Spleen (tissue), 11 donors: ENCODE data around the gene PRKCZ. TPM values are rescaled to one million over a fixed set of nuclear protein-coding genes. Genes with fewer than 3 reads are reported as not detected.

ENCODE experiments used
- DNase-seq: peaks from one replicate; pipeline ENCODE4 v3.0.0-alpha.2; 2020
- H3K27ac ChIP-seq, 8 donors: fragments of 200-600 bp; sonication (generic) in 7 of 8; 1 replicate in 4 of 8; 2 replicates in 4 of 8; pipeline versions ENCODE4 v1.5.0 to v1.8.0; 2016 to 2021; ENCODE audit warnings: inconsistent platforms in 4 of 8, mild to moderate bottlenecking in 4 of 8, moderate library complexity in 1 of 8
- H3K27me3 ChIP-seq, 7 donors: fragments of 200-600 bp; sonication (generic) in 6 of 7; replicated peaks in 1 of 7; 1 replicate in 4 of 7; 2 replicates in 3 of 7; pipeline versions ENCODE4 v1.5.0 to v1.8.0; 2016 to 2021; ENCODE audit warnings: inconsistent platforms in 3 of 7, mild to moderate bottlenecking in 1 of 7
- H3K36me3 ChIP-seq, 6 donors: fragments of 200-600 bp; sonication (generic) in 5 of 6; 1 replicate in 4 of 6; 2 replicates in 2 of 6; pipeline versions ENCODE4 v1.5.0 to v1.8.0; 2016 to 2021; ENCODE audit warnings: inconsistent platforms in 2 of 6
- H3K4me1 ChIP-seq, 6 donors: fragments of 200-600 bp; sonication (generic) in 5 of 6; 1 replicate in 3 of 6; 2 replicates in 3 of 6; pipeline versions ENCODE4 v1.5.0 to v1.8.0; 2016 to 2021; ENCODE audit warnings: inconsistent platforms in 3 of 6
- H3K4me3 ChIP-seq, 8 donors: fragments of 200-600 bp; sonication (generic) in 7 of 8; 1 replicate in 4 of 8; 2 replicates in 4 of 8; pipeline versions ENCODE4 v1.5.0 to v1.8.0; 2016 to 2021; ENCODE audit warnings: inconsistent platforms in 4 of 8, mild to moderate bottlenecking in 4 of 8, moderate library complexity in 2 of 8
- H3K9me3 ChIP-seq, 8 donors: fragments of 200-600 bp; sonication (generic) in 7 of 8; 1 replicate in 4 of 8; 2 replicates in 4 of 8; pipeline versions ENCODE4 v1.5.0 to v1.8.0; 2016 to 2021; ENCODE audit warnings: inconsistent platforms in 4 of 8
- POLR2A ChIP-seq, 3 donors: fragments of 450-650 bp; IDR thresholded peaks; one replicate each; pipeline ENCODE4 v1.5.1; 2017; ENCODE audit warnings: antibody characterized with exemption in 3 of 3, mild to moderate bottlenecking in 1 of 3
- POLR2AphosphoS5 ChIP-seq, 3 donors: sonication (generic); formaldehyde crosslinking; IDR thresholded peaks; one replicate each; pipeline ENCODE4 v1.5.1; 2017; ENCODE audit warnings: antibody characterized with exemption in 3 of 3
- WGBS, 5 donors: extraction: QIAGEN DNeasy Blood & Tissue Kit in 3 of 5; methylation state at CpG; one replicate each; pipeline versions ENCODE4 v1.1.5 to v1.1.7; 2013 to 2018; 5-methylcytosine and 5-hydroxymethylcytosine counted together
- intact Hi-C: fragments of 100-400 bp; cut with DNase I; formaldehyde crosslinking; loops from one replicate; pipeline ENCODE4 v1.15.0; 2023; ENCODE audit warnings: low total_unique reads
- polyA plus RNA-seq, 3 donors: library from polyadenylated mRNA; stranded (reverse); fragments of 200-250 nt; gene quantifications; one replicate each; pipeline ENCODE4 v1.2.1, GENCODE V29; 2013
- total RNA-seq, 7 donors: library from RNA; depleted of rRNA in 3 of 7; stranded (reverse); fragments of >200 nt in 3 of 7; fragmentation: NEBNext Ultra II Directional in 4 of 7; extraction: Animal tissue kit (Norgen Biotek cat#: 25700) in 4 of 7; gene quantifications; one replicate each; pipeline versions ENCODE4 v1.1.0 to v1.2.1, GENCODE V29; 2016 to 2021
- TF ChIP-seq, protein P1 (sequence below), 11 experiments: fragments of 200-600 bp in 7 of 11; fragments of 450-650 bp in 4 of 11; sonication (generic) in 4 of 11; IDR thresholded peaks in 8 of 11; conservative IDR thresholded peaks in 3 of 11; 1 replicate in 7 of 11; 2 replicates in 4 of 11; pipeline versions ENCODE4 v1.4.0 to v1.8.0; 2016 to 2021; ENCODE audit warnings: antibody characterized with exemption in 11 of 11, inconsistent platforms in 4 of 11, mild to moderate bottlenecking in 1 of 11
- donor health status: healthy with polysubstance abuse.
- donor health status: DM: no; HTN: no; CAD: no; lungs with moderate emphysema.
- donor health status: DM: no; HTN: no; CAD: no.
- donor health status: Bipolar disorder and iron deficiency.
- donor health status: healthy.
- donor health status: DM: no; HTN: no; CAD: no.
- donor health status: DM: yes; HTN: yes; CAD: no.

The PRKCZ gene
- total and polyA plus RNA-seq, 10 donors: 17.6 to 61.8 (median 34.0) TPM

DNA sequence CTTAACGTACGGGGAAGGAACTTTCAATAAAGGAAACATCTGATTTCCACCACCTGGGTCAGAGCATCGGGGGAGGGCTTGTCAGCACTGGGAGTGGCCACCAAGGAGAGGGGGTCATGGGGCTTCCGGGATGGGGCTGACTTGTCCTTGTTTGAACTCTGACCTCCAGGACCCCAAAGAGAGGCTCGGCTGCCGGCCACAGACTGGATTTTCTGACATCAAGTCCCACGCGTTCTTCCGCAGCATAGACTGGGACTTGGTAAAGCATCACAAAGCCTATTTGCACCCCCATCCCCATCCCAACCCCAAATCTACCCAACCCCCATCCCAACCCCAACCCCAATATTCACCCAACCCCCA, 124.8 kb downstream of the PRKCZ start:
- no peaks in the 10 kb centered on the region for H3K9me3 ChIP-seq
- TF ChIP-seq, protein P1, sequence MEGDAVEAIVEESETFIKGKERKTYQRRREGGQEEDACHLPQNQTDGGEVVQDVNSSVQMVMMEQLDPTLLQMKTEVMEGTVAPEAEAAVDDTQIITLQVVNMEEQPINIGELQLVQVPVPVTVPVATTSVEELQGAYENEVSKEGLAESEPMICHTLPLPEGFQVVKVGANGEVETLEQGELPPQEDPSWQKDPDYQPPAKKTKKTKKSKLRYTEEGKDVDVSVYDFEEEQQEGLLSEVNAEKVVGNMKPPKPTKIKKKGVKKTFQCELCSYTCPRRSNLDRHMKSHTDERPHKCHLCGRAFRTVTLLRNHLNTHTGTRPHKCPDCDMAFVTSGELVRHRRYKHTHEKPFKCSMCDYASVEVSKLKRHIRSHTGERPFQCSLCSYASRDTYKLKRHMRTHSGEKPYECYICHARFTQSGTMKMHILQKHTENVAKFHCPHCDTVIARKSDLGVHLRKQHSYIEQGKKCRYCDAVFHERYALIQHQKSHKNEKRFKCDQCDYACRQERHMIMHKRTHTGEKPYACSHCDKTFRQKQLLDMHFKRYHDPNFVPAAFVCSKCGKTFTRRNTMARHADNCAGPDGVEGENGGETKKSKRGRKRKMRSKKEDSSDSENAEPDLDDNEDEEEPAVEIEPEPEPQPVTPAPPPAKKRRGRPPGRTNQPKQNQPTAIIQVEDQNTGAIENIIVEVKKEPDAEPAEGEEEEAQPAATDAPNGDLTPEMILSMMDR (IDR thresholded peaks at IDR 0.05 in 8 of 11, conservative IDR thresholded peaks at IDR 0.05 in 3 of 11): no peak
- no peak for TF ChIP-seq POLR2A (IDR thresholded peaks at IDR 0.05)
- TF ChIP-seq POLR2AphosphoS5 (IDR thresholded peaks at IDR 0.05): no peak
- H3K27me3 ChIP-seq: no peaks in the 10 kb centered on the region
- H3K27ac ChIP-seq: peak overlapping the region in 4 of 8 donors; percentile 9 to 61 (median 36)
- peak overlapping the region in 1 of 8 donors; percentile 43 for H3K4me3 ChIP-seq
- peaks cover 3 to 19% (median 13%) of the 10 kb centered on the region in 6 donors for H3K4me1 ChIP-seq
- H3K36me3 ChIP-seq: peaks cover 0 to 67% (median 19%) of the 10 kb centered on the region in 6 donors
- peak; percentile 55 for DNase-seq
- intact Hi-C loops: no loop called here
- 61 to 78% (median 75%) methylated on average over 9 of the region's 9 CpGs for WGBS, 5 donors

DNA sequence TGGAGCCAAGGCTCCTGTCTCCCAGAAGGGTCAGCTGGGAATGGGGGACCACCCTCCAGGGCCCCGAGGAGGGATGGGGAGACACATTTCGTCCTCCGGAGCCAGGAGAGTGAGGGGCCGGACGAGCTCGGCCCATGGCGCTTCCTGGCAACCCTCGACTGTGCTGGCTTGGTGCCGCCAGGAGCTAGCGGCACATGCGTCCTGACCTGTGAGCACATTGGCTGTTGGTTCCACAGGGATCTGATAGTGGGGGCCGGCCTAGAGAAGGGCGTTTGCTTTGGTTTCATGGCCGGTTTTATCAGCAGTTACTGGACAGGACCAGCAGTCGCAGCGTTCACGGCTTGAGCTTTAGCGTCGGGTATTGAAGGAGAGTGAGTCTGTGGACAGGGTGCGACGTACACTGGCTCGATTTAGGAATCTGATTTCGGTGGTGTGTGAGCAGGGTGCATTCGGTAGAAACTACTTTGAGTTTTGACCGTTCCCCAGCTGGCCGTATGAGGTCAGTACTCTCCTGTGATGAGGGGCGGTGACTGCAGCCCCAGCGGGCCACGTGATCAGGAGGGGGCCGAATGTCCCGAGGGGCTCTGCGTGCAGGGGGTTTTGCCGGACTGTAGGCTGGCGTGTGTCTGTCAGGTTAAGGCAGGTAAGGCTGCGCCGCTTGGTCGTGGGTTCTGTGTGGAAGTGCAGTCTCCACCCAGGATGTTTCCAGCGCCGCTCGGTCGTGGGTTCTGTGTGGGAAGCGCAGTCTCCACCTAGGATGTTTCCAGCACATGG, 125.7 kb downstream of the PRKCZ start:
- TF ChIP-seq POLR2A (IDR thresholded peaks at IDR 0.05) (no peak), POLR2AphosphoS5 (IDR thresholded peaks at IDR 0.05) (no peak)
- TF ChIP-seq, protein P1 (IDR thresholded peaks at IDR 0.05 in 8 of 11, conservative IDR thresholded peaks at IDR 0.05 in 3 of 11): no peak
- DNase-seq: no peak
- Histone ChIP-seq H3K9me3 (no peaks in the 10 kb centered on the region), H3K27me3 (no peaks in the 10 kb centered on the region), H3K4me3 (no peak overlapping the region), H3K4me1 (peaks cover 3 to 19% (median 13%) of the 10 kb centered on the region in 6 donors), H3K27ac (no peak overlapping the region), H3K36me3 (peaks cover 0 to 69% (median 19%) of the 10 kb centered on the region in 6 donors)
- intact Hi-C loops: no loop called here
- WGBS, 5 donors: 82 to 93% (median 92%) methylated on average over 32 to 42 of the region's 42 CpGs

DNA sequence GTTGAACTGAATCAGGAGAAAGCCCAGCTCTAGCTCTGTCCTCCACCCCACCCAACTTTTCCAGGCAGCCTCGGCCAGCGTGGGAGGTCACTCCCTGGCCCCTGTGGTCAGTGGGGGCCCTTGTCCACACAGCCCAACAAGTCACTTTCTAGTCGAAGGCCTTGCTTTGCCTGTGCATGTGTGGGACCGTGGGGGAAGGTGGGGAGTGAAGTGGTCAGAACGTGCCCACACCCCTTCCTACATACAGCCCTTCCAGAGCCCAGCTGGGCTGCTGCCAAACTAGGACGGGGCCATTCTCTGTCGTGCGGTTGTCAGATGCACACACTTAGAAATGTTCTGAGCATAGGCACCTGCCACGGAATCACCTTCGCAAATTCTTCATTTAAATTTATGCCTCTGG, 126.4 kb downstream of the PRKCZ start:
- Histone ChIP-seq H3K9me3 (no peaks in the 10 kb centered on the region), H3K4me1 (peaks cover 3 to 19% (median 13%) of the 10 kb centered on the region in 6 donors), H3K27me3 (no peaks in the 10 kb centered on the region), H3K27ac (no peak overlapping the region), H3K4me3 (no peak overlapping the region), H3K36me3 (peaks cover 0 to 69% (median 19%) of the 10 kb centered on the region in 6 donors)
- WGBS, 5 donors: 79 to 87% (median 85%) methylated on average over 10 of the region's 10 CpGs
- intact Hi-C loops: no loop called here
- TF ChIP-seq, protein P1 (IDR thresholded peaks at IDR 0.05 in 8 of 11, conservative IDR thresholded peaks at IDR 0.05 in 3 of 11): no peak
- no peak for DNase-seq

DNA sequence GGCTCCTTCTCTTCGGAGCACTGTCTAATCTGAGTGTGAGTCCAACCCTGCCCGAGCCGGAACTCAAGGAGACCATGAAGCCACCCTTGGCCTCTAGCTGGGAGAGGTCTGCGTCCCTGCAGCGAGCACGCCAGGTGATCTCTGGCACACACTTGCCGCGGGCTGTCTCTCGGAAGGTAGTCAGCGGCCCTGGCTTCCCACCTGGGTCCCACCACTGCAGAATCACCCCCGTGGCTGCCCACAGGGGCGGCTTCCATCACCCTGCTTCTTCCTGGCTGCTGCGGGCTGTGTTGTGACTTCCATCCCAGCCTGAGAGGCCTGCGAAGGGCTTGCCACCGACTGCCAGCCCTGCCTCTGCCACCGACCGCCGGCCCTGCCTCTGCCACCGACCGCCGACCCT, 127.3 kb downstream of the PRKCZ start:
- H3K27me3 ChIP-seq: no peaks in the 10 kb centered on the region
- 81 to 90% (median 88%) methylated on average over 13 to 21 of the region's 21 CpGs for WGBS, 5 donors
- intact Hi-C loops: no loop called here
- TF ChIP-seq POLR2A (IDR thresholded peaks at IDR 0.05): no peak
- TF ChIP-seq POLR2AphosphoS5 (IDR thresholded peaks at IDR 0.05): no peak
- TF ChIP-seq, protein P1 (IDR thresholded peaks at IDR 0.05 in 8 of 11, conservative IDR thresholded peaks at IDR 0.05 in 3 of 11): no peak
- no peaks in the 10 kb centered on the region for H3K9me3 ChIP-seq
- peaks cover 3 to 19% (median 13%) of the 10 kb centered on the region in 6 donors for H3K4me1 ChIP-seq
- peak; percentile 67 for DNase-seq
- peaks cover 0 to 66% (median 12%) of the 10 kb centered on the region in 6 donors for H3K36me3 ChIP-seq
- no peak overlapping the region for H3K4me3 ChIP-seq
- H3K27ac ChIP-seq: no peak overlapping the region
